Fibroblast of lung (primary cell): ENCODE measurements around the gene BRINP2.

ENCODE experiments used
- CTCF ChIP-seq, 2 donors: IDR thresholded peaks in 1 of 2; conservative IDR thresholded peaks in 1 of 2; 1 replicate in 1 of 2; 2 replicates in 1 of 2; pipeline ENCODE4 v1.5.1; 2011 to 2012; ENCODE audit warnings: low read length in 2 of 2, control low read depth in 1 of 2, inconsistent platforms in 1 of 2, low read depth in 1 of 2, mild to moderate bottlenecking in 1 of 2
- EZH2 ChIP-seq: IDR thresholded peaks from 2 replicates; pipeline ENCODE4 v1.5.1; 2012; ENCODE audit warnings: low read length, control low read depth, mild to moderate bottlenecking; ENCODE audit errors: missing control alignments

- TF ChIP-seq CTCF (conservative IDR thresholded peaks at IDR 0.05 in 1 of 2, IDR thresholded peaks at IDR 0.05 in 1 of 2; ENCODE audit: low read depth in 1 of 2, low read length in 2 of 2) (no peak), EZH2 (no peak)
Measured at GRCh38 chr1:177137814-177138213, 32.9 kb upstream of the BRINP2 start.
